Measurements from ENCODE around the gene HPN.

GRCh38 chr19:35046461-35046860 lies 4.9 kb downstream of the HPN start:
- TF ChIP-seq CTCF (IDR thresholded peaks at IDR 0.05), result no peak
- no peak for TF ChIP-seq ZFX (IDR thresholded peaks at IDR 0.05; ENCODE audit: borderline replicate concordance)

Data from 22Rv1 (cell line).